GM12892 (cell line): ENCODE results near the gene TLE3.

Source experiments
- DNase-seq: peaks from one replicate; pipeline ENCODE4 v3.0.0; 2011; ENCODE audit not compliant: insufficient read length
- FAIRE-seq: peaks from 2 replicates; lab custom pipeline; 2011; peaks lifted over from hg19 to GRCh38; lab: Jason Lieb, UNC
- POLR2A ChIP-seq: IDR thresholded peaks from 2 replicates; pipeline ENCODE4 v1.6.1; 2011; ENCODE audit warnings: low read depth, low read length, control low read depth
- POLR2AphosphoS5 ChIP-seq: IDR thresholded peaks from 2 replicates; pipeline ENCODE4 v1.6.1; 2011; ENCODE audit warnings: low read depth, low read length, control low read depth
- TAF1 ChIP-seq: IDR thresholded peaks from 2 replicates; pipeline ENCODE4 v1.6.1; 2011; ENCODE audit warnings: low read depth, mild to moderate bottlenecking, control low read depth, low read length, borderline replicate concordance

The TLE3 gene

GRCh38 chr15:70062321-70062956 lies 35.3 kb downstream of the TLE3 start:
- no peak for FAIRE-seq

GRCh38 chr15:70061696-70062270 lies 35.9 kb downstream of the TLE3 start:
- TF ChIP-seq POLR2AphosphoS5 (no peak), POLR2A (no peak), TAF1 (no peak)
- FAIRE-seq: no peak
- no peak for DNase-seq

More at GRCh38 chr15:70062321-70062956, 35.3 kb downstream of the TLE3 start:
- TF ChIP-seq TAF1: no peak
- TF ChIP-seq POLR2AphosphoS5: no peak
- no peak for TF ChIP-seq POLR2A
- no peak for DNase-seq

GRCh38 chr15:70060993-70061305 lies 36.8 kb downstream of the TLE3 start:
- FAIRE-seq (no peak), DNase-seq (no peak)
- TF ChIP-seq TAF1 (no peak), POLR2A (no peak), POLR2AphosphoS5 (no peak)

GRCh38 chr15:70060214-70060992 lies 37.3 kb downstream of the TLE3 start:
- no peak for DNase-seq
- FAIRE-seq: no peak
- TF ChIP-seq TAF1 (no peak), POLR2A (no peak), POLR2AphosphoS5 (no peak)

- no peak for DNase-seq
- no peak for FAIRE-seq
- TF ChIP-seq POLR2AphosphoS5 (no peak), TAF1 (no peak), POLR2A (no peak)
Measured at GRCh38 chr15:70059476-70060213, 38.1 kb downstream of the TLE3 start.

GRCh38 chr15:70058642-70059360 lies 38.9 kb downstream of the TLE3 start:
- no peak for DNase-seq
- TF ChIP-seq POLR2A (no peak), TAF1 (no peak), POLR2AphosphoS5 (no peak)
- no peak for FAIRE-seq

GRCh38 chr15:70057931-70058641 lies 39.6 kb downstream of the TLE3 start:
- no peak for FAIRE-seq

GRCh38 chr15:70056091-70056680 lies 41.5 kb downstream of the TLE3 start:
- TF ChIP-seq POLR2A: no peak
- no peak for TF ChIP-seq TAF1
- TF ChIP-seq POLR2AphosphoS5: no peak
- no peak for DNase-seq
- FAIRE-seq: no peak

More at GRCh38 chr15:70057931-70058641, 39.6 kb downstream of the TLE3 start:
- DNase-seq: no peak
- TF ChIP-seq TAF1 (no peak), POLR2AphosphoS5 (no peak), POLR2A (no peak)

- no peak for TF ChIP-seq TAF1
- TF ChIP-seq POLR2AphosphoS5: no peak
- no peak for TF ChIP-seq POLR2A
- DNase-seq (no peak), FAIRE-seq (no peak)
Measured at GRCh38 chr15:70055601-70056051, 42.1 kb downstream of the TLE3 start.

- no peak for DNase-seq
- TF ChIP-seq TAF1: no peak
- TF ChIP-seq POLR2A: no peak
- TF ChIP-seq POLR2AphosphoS5: no peak
- no peak for FAIRE-seq
Measured at GRCh38 chr15:70054884-70055387, 42.8 kb downstream of the TLE3 start.

GRCh38 chr15:70054366-70054765 lies 43.4 kb downstream of the TLE3 start:
- TF ChIP-seq TAF1 (no peak), POLR2A (no peak), POLR2AphosphoS5 (no peak)
- FAIRE-seq (no peak), DNase-seq (no peak)
